UCSD-AML1 (cell line): ENCODE data around the gene CRY2.
"Not testable (repeated sequence)": the region's sequence is repeated elsewhere in the genome, so short reads cannot be mapped to it uniquely, and the experiment has no call there.

Source experiments
- DNase-seq: peaks from one replicate; lab custom pipeline; 2025; ENCODE audit not compliant: unreplicated experiment; lab: John Stamatoyannopoulos, UW

Gene CRY2

DNA sequence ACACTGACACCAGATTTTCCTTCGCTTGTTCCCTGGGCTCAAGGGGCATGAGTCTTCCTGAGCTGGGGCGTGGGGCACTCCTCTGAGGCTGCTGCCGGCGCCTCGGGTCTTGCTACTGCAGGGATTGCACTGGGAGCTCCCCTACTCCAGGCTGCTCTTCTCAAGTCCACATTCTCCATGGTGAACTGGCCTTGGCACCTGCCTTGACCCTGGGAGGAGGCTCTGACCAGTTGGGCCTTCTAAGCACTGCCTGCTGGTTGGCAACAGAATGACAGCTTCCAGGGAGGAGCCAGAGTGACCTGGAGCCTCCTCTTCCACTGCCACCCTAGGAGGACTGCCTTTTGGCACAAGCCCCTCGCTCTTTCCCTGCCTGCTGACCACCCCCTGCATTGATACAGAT lies 50.3 kb downstream of the CRY2 start:
- no peak for DNase-seq

DNA sequence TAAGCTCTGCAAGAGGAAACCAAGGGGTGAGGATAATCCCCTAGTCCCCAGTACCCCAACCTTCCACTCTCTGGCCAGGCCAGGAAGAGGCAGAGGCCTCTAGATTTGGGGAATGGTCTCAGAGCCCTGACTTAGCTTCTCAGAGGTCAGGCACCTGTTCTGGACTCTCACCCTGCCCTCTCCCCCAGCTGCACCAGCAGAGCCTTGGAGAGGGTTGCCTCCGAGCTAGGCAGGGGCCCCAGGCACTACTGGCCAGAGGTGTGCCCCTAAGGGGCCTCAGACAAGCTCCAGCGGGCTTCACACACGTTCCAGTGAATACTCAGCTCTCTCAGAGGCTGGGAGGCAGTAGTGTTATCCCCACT lies 51.8 kb downstream of the CRY2 start:
- no peak for DNase-seq

- DNase-seq = peak; percentile 18
Observed at GRCh38 chr11:45899448-45900174, 52.3 kb downstream of the CRY2 start.

DNA sequence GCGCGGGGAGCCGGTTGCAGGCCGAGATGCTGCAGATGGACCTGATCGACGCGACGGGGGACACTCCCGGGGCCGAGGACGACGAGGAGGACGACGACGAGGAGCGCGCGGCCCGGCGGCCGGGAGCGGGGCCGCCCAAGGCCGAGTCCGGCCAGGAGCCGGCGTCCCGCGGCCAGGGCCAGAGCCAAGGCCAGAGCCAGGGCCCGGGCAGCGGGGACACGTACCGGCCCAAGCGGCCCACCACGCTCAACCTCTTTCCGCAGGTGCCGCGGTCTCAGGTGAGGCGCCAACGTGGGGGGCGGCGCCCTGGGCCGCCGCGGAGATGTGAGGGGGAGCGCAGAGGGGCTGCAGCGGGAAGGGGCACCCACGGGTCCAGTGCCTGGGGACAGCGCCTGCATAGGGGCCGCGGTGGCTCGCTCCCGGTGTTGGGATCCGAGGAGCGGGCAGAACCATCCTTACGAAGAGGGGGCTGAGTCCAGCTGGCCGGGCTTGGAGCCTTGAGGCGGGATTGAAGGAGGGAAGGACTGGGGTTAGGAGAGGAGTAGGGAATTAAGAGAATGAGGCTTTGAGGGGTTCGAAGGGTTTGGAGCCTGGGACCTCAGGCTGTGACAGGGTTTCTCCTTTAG lies 53.0 kb downstream of the CRY2 start:
- DNase-seq = not testable (repeated sequence)

- no peak for DNase-seq
Observed at GRCh38 chr11:45900916-45901617, 53.8 kb downstream of the CRY2 start.

DNA sequence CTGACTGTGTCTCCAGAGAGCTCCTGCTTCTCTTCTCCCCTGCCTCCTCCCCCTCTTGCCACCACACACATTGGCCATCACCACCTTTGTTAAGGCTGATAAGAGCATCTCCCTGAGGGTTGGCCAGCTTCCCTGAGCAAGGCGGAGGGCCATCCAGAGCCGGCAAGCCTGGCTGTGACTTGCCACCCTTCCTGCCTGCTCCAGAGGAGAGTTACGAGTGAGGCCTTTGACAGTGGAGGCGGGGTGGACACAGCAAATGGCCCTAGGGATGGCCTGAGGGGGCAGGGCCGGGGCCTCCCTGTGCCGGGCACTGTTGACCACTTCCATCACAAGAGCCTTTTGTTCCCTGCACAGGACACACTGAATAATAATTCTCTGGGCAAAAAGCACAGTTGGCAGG lies 54.4 kb downstream of the CRY2 start:
- DNase-seq = no peak

DNA sequence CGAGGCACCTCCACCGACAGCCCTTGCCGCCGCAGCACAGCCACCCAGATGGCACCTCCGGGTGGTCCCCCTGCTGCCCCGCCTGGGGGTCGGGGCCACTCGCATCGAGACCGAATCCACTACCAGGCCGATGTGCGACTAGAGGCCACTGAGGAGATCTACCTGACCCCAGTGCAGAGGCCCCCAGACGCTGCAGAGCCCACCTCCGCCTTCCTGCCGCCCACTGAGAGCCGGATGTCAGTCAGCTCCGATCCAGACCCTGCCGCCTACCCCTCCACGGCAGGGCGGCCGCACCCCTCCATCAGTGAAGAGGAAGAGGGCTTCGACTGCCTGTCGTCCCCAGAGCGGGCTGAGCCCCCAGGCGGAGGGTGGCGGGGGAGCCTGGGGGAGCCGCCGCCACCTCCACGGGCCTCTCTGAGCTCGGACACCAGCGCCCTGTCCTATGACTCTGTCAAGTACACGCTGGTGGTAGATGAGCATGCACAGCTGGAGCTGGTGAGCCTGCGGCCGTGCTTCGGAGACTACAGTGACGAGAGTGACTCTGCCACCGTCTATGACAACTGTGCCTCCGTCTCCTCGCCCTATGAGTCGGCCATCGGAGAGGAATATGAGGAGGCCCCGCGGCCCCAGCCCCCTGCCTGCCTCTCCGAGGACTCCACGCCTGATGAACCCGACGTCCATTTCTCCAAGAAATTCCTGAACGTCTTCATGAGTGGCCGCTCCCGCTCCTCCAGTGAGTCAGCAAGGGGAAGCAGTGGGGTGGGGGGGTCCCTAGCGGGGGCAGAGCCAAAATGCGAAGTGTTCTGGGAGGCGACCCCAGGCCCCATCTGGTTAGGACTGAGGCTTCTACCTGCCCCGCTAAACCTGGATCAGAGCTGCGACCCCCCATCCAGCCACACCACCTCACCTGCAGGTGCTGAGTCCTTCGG lies 55.4 kb downstream of the CRY2 start:
- no peak for DNase-seq

GRCh38 chr11:45904309-45904915 lies 57.1 kb downstream of the CRY2 start:
- DNase-seq = no peak

DNA sequence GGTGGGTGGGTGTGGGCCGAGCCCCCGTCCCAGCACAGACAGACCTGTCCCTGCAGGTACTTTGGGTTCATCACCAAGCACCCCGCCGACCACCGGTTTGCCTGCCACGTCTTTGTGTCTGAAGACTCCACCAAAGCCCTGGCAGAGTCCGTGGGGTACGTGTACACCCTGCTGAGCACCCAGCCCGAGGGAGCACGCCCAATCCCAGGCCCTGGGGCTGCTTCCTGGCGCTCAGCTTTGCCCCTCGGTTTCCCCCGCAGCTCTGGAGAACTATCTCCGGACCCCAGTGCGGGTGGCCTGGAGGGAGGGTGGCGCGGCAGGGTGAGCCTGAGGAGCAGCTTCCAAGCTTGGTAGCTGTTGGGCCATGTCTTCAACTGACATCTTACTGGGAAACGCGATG lies 57.8 kb downstream of the CRY2 start:
- no peak for DNase-seq

- DNase-seq = not testable (repeated sequence)
Observed at GRCh38 chr11:45905576-45905975, 58.3 kb downstream of the CRY2 start.

DNA sequence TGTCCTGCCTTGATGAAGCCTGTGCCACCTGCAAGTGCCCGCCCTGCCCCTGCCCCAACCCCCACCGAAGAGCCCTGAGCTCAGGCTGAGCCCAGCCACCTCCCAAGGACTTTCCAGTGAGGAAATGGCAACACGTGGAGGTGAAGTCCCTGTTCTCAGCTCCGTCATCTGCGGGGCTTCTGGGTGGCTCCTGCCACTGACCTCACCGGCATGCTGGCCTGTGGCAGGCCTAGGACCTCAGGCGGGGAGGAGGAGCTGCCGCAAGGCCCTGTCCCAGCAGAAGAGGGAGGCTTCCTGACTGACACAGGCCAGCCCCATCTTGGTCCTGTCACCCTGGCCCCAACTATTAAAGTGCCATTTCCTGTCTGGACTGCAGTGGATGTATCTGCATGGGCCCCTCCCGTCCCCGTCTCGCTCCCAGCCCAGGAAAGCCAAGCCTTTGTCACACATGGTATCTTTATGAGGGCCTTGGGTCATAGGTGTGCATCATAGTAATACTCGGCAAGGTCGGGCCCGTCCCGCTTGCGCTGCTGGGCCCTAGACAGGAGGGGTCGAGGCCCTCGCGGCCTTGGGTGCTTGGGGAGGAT lies 58.9 kb downstream of the CRY2 start:
- peak; percentile 41 for DNase-seq

DNA sequence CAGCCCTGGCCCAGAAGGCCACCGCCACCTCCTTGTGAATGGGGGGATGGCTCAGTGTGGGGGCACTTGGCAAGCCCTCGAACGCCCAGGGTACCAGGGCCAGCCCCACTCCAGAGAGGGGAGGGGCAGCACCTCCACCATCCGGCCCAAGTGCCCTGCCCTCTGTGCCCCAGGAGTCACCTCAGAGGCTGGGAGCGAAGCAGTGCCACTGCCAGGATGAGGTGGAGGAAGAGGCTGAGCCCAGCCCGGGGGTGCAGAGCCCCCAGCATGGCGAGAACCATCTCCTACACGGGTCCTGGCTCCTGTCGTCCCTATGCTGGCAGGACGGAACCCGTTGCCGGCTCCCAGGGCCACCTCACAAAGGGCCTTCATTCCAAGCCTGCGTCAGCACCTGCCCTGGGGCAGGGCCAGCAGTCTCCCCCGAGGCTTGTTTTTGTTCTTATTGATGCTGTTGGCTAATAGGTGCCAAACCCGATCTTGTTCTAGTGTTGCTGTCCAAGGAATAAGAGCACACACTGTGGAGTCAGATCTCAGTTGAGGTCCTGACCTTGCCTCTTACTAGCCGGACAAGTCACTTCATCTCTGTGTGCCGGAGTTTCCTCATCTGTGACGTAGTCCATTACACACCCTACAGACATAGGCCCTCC lies 59.8 kb downstream of the CRY2 start, which contains the start of gene FREY1:
FREY1 (minus strand) TSS at position 307 of the 647 bp plus-strand sequence; CDS start at position 281, 26 bp downstream.
- no peak for DNase-seq

- no peak for DNase-seq
Observed at GRCh38 chr11:45907911-45908370, 60.7 kb downstream of the CRY2 start.

DNA sequence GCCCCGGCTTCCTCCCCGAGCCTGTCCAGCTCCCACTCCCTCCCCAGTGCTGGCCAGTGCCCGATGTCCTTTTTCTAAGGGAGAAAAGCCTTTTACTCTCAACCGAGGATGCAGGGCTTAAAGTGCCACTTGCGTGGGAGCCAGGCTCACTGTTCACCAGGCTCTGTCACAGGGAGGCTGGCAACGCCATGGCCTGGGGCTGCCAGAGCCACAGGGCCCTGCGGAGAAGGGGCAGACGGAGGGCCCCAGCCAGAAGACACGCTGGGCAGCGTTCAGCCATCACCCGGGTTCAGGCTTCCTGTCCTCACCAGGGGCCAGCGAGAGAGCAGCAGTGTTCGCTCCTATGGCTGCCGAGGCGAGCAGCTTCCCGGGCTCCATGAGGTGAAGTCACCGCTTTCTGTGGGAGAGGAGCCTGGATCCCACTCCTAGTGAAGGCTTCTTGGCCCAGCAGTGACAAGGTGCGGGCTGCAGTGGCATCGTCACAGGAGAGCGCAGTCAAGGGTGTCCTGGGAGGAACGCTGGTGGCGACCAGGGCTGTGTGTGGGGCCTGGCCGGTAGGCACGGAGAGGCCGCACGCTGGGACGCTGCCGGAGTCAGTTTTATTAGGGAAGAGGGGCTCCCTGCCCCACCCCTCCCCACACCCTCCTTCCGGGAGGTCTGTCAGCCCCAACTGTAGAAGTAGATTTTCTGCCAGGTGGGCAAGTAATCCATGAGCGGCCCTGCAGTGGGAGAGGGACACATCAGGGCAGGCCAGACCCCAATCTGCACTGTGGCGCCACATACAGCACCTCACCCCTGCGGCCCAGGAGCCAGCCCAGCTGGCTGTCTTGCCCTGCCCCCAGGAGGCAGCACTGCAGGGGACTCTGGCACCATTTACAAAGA lies 62.6 kb downstream of the CRY2 start:
- DNase-seq = no peak

GRCh38 chr11:45910623-45911022 lies 63.3 kb downstream of the CRY2 start:
- DNase-seq = no peak

- DNase-seq = no peak
Observed at GRCh38 chr11:45913514-45913913, 66.2 kb downstream of the CRY2 start.

GRCh38 chr11:45913942-45914635 lies 66.8 kb downstream of the CRY2 start:
- no peak for DNase-seq

GRCh38 chr11:45915446-45915845 lies 68.2 kb downstream of the CRY2 start:
- no peak for DNase-seq
